ENCODE data around the gene HOMEZ. TPM values are rescaled to one million over a fixed set of nuclear protein-coding genes. Genes with fewer than 3 reads are reported as not detected.

Gene HOMEZ
- total and polyA plus RNA-seq, 2 of the 8 experiments (the other 6 are each of a cell fraction or from before 2014, with no cell fraction given), result 9.1 to 15.9 TPM

- Histone ChIP-seq H3K4me3 (ENCODE audit: extremely low read depth in 1 of 4, insufficient read depth in 2 of 4, low read depth in 3 of 4, low read length in 4 of 4) (peak overlapping the region in 3 of 4 experiments; percentile 71 to 93 (median 75); a peak in 6 of 8 replicates), H4K20me1 (replicated peaks in 1 of 2; ENCODE audit: control insufficient read depth in 1 of 2, insufficient read depth in 2 of 2, low read length in 2 of 2) (peaks cover 3 to 5% of the 10 kb centered on the region in 2 experiments), H2BK15ac (ENCODE audit: low read length) (no peak overlapping the region), H3K56ac (replicated peaks; ENCODE audit: insufficient read length, low read depth, low read length) (no peak overlapping the region), H3K9me3 (ENCODE audit: insufficient read depth in 2 of 2, low read depth in 1 of 2, low read length in 1 of 2) (no peaks in the 10 kb centered on the region), H3K4ac (replicated peaks; ENCODE audit: insufficient read length, low read depth, low read length) (no peak overlapping the region), H2AFZ (ENCODE audit: low read length) (no peak overlapping the region), H3K27me3 (replicated peaks in 1 of 4; ENCODE audit: control insufficient read depth in 3 of 4, extremely low read depth in 1 of 4, insufficient read depth in 3 of 4, low read length in 3 of 4) (peaks cover 17 to 56% (median 47%) of the 10 kb centered on the region in 4 experiments), H3K23me2 (ENCODE audit: low read depth, low read length) (peaks cover 15% of the 10 kb centered on the region), H3K27ac (ENCODE audit: low read depth, low read length) (no peak overlapping the region), H4K8ac (ENCODE audit: extremely low read depth, insufficient read depth, low read length) (no peak overlapping the region), H3K79me1 (ENCODE audit: low read depth, low read length) (no peaks in the 10 kb centered on the region), H3K4me2 (ENCODE audit: insufficient read depth in 1 of 2, low read depth in 2 of 2, low read length in 2 of 2) (peak overlapping the region; percentile 82 to 96; a peak in 3 of 4 replicates), H4K91ac (replicated peaks; ENCODE audit: insufficient read length, low read length) (no peak overlapping the region), H3K4me1 (replicated peaks in 1 of 4; ENCODE audit: control insufficient read depth in 3 of 4, insufficient read depth in 4 of 4, low read length in 3 of 4) (peaks cover 0 to 7% (median 1%) of the 10 kb centered on the region in 4 experiments; a peak in 3 of 7 replicates), H3K14ac (ENCODE audit: insufficient read length) (no peak overlapping the region), H3K36me3 (ENCODE audit: control insufficient read depth in 2 of 4, insufficient read depth in 4 of 4, low read length in 3 of 4) (no peaks in the 10 kb centered on the region), H2BK20ac (ENCODE audit: low read length) (no peak overlapping the region), H2BK120ac (replicated peaks; ENCODE audit: low read depth, low read length) (no peak overlapping the region), H2AK5ac (ENCODE audit: low read depth, low read length) (no peak overlapping the region), H3K18ac (ENCODE audit: extremely low read depth, low read length) (no peak overlapping the region), H2BK12ac (ENCODE audit: low read depth, low read length) (no peak overlapping the region), H4K5ac (ENCODE audit: insufficient read length, low read depth, low read length) (no peak overlapping the region), H3K9ac (replicated peaks in 1 of 4; ENCODE audit: extremely low read depth in 1 of 4, low read depth in 3 of 4, low read length in 3 of 4) (no peak overlapping the region; a peak in 2 of 7 replicates), H3K79me2 (ENCODE audit: control insufficient read depth in 1 of 2, insufficient read depth in 2 of 2, low read length in 2 of 2) (no peaks in the 10 kb centered on the region), H2BK5ac (ENCODE audit: low read depth, low read length) (no peak overlapping the region), H3K23ac (ENCODE audit: insufficient read length) (no peak overlapping the region)
- no peak for FAIRE-seq
- ChIA-PET POLR2A (ENCODE audit: partially characterized antibody) (interaction anchor here (0.7 to 4.7 kb wide), 2 partner anchors 15 to 21 kb away, joined by 3 to 35 read pairs; partner anchors contain the start of gene PABPN1), CTCF (ENCODE audit: partially characterized antibody) (interaction anchor here (0.7 to 1.7 kb wide), 15 partner anchors 14 to 416 kb away, joined by 3 to 9 read pairs (median 4); partner anchors contain the start of gene SLC22A17)
- DNase-seq (ENCODE audit: low read depth in 1 of 2, low spot score in 2 of 2), result no peak
- WGBS, 2 experiments (ENCODE audit: extremely low coverage in 1 of 2, insufficient coverage in 1 of 2, insufficient read length in 1 of 2, insufficient replicate concordance in 2 of 2, low coverage in 1 of 2, low lambda C conversion rate in 2 of 2, missing lambda C conversion rate in 1 of 2), result 84% methylated on average over 10 of the region's 10 CpGs; no CpG with 5 or more reads in 1 of the 2 experiments
- TF ChIP-seq TAF7 (optimal IDR thresholded peaks at IDR 0.05; ENCODE audit: borderline replicate concordance, low read depth, low read length) (no peak), SP2 (IDR thresholded peaks at IDR 0.05; ENCODE audit: low read length) (no peak), SIX5 (IDR thresholded peaks at IDR 0.05; ENCODE audit: low read depth, low read length) (no peak), NANOG (IDR thresholded peaks at IDR 0.05; ENCODE audit: insufficient read depth, low read depth, low read length, poor library complexity, severe bottlenecking) (no peak), KDM5A (IDR thresholded peaks at IDR 0.05; ENCODE audit: low read length) (no peak), CHD1 (IDR thresholded peaks at IDR 0.05; ENCODE audit: low read depth, low read length) (no peak)
Observed at GRCh38 chr14:23299986-23300686, 14.2 kb upstream of the HOMEZ start.

Data from H1 (cell line).